GM21528 (cell line): ENCODE data around the gene RHOD.

Source experiments
- ATAC-seq: cut with Tn5 transposase; IDR thresholded peaks from one replicate; pipeline ENCODE4 v1.9.1; 2021; ENCODE audit warnings: mild to moderate bottlenecking, moderate library complexity; ENCODE audit not compliant: unreplicated experiment, low FRiP score

RHOD gene

DNA sequence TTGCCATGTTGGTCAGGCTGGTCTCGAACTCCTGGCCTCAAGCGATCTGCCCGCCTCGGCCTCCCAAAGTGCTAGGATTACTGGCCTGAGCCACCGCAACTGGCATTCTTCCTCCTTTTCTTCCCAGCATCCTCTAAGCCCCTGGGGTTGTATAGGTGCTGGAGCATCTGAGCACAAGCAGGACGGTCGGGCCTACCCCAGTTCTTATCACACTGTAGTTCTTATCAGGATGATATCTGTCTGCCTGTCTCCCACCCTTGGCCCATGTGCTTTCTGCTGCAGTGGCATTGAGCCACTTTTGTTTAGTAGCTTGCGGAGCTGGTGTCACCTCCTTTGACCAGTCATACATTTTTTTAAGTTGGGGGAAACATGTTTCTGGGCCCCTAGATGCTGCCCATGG lies 1.9 kb downstream of the RHOD start:
- no peak for ATAC-seq

GRCh38 chr11:67059671-67060070 lies 3.0 kb downstream of the RHOD start:
- ATAC-seq, result no peak

GRCh38 chr11:67060111-67060522 lies 3.5 kb downstream of the RHOD start:
- ATAC-seq, result no peak

DNA sequence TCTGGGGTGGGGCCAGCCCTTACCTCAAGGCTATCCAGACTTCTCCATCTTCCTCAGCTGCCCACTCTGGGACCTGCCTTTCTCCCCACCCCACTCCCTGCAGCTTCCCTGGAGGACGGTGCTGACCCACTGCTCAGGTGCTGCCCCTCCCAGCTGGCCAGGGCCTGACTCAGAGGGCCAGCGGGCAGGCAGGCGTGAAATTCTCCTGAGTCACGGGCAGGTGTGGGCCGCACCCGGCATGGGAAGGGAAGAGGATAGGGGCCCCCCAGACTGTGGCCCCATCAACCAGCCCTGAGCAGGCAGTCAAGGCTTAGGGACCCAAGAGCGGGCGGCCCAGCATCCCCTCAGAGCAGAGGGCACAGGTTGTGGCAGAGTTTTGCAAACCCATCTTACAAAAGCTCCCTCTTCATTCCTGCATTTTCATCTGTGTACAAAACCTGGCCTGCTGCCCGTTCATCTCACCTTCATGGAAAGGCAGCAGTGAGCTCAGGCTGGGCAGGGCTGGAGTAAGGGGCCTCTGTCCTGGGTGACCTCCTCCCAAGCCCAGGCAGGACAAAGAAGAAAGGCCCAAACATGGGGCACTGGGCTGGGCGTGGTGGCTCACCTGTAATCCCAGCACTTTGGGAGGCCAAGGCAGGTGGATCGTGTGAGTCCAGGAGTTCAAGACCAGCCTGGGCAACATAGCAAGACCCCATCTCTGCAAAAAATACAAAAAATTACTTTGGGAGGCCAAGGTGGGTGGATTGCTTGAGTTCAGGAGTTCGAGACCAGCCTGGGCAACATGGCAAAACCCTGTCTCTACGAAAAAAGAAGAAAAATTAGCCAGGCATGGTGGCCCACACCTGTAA lies 6.1 kb downstream of the RHOD start:
- ATAC-seq, result no peak

GRCh38 chr11:67066333-67066709 lies 9.7 kb downstream of the RHOD start:
- no peak for ATAC-seq

DNA sequence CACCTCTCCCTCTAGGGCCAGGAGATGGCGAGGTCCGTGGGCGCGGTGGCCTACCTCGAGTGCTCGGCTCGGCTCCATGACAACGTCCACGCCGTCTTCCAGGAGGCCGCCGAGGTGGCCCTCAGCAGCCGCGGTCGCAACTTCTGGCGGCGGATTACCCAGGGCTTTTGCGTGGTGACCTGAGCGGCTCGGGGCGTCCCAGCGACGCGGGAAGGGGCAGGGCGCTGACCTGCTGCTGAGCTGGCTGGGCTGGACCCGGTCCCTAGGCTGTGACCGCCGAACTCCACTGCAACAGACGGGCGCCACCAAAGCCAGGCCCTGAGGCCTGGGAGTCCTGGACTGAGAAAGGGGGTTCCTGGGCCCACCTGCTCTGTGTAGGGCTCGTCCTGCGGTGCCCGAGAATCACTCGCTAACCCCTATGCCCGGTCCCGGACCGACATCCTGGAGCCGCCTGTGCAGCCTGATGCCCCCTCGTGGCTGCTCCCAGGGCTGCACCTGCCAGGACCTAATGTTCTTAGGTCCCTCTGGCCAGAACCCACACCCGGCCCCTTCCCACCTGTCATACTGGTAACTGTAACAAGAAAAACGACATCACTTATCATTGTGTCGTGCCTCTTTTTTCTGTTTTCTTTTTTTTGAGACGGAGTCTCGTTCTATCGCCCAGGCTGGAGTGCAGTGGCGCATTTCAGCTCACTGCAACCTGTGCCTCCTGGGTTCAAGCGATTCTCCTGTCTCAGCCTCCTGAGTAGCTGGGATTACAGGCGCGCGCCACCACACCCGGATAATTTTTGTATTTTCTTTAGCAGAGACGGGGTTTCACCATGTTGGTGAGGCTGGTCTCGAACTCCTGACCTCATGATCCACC lies 15.0 kb downstream of the RHOD start:
- no peak for ATAC-seq

- ATAC-seq, result no peak
These were observed 15.6 kb downstream of the RHOD start for GRCh38 chr11:67072295-67072694.

- no peak for ATAC-seq
These were observed 17.3 kb downstream of the RHOD start for GRCh38 chr11:67073908-67074307.

GRCh38 chr11:67076202-67076601 lies 19.6 kb downstream of the RHOD start:
- no peak for ATAC-seq

- no peak for ATAC-seq
These were observed 22.5 kb downstream of the RHOD start for GRCh38 chr11:67079065-67079705.

GRCh38 chr11:67082071-67082791 lies 25.6 kb downstream of the RHOD start:
- no peak for ATAC-seq

- no peak for ATAC-seq
These were observed 27.2 kb downstream of the RHOD start for GRCh38 chr11:67083786-67084366.

- ATAC-seq, result no peak
These were observed 29.0 kb downstream of the RHOD start for GRCh38 chr11:67085617-67086016.

DNA sequence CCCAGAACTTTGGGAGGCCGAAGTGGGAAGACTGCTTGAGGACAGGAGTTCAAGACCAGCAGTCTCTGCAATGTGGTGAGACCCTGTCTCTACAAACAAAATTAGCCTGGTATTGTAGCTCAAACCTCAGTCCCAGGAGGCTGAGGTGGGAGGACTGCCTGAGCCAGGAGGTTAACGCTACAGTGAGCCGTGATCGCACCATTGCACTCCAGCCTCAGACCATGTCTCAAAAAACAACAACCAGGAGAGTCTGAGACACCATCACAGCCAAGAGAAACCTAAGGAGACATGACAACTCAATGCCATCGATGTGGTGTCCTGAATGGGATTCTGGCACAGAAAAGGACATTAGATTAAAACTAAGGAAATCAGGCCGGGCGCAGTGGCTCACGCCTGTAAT lies 34.1 kb downstream of the RHOD start:
- ATAC-seq, result no peak

- no peak for ATAC-seq
These were observed 38.5 kb downstream of the RHOD start for GRCh38 chr11:67095214-67095507.

- no peak for ATAC-seq
These were observed 42.3 kb downstream of the RHOD start for GRCh38 chr11:67098799-67099429.

- ATAC-seq, result no peak
These were observed 43.2 kb downstream of the RHOD start for GRCh38 chr11:67099831-67100324.

DNA sequence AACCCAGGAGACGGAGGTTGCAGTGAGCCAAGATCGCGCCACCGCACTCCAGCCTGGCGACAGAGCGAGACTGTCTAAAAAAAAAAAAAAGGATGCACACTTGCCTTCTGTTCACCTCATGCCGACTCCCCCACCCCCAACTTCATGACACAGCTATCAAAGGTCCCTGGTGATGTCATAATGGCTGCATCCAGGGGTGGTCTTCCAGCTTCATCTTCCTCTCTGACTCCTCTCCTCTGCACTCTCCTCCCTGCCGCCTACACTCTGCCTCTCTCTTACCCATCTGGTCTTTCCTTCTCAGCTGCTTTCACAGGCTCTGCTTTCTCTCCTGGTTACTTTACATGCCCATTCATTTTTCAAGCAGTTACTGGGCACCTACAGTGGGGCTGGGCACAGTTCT lies 46.0 kb downstream of the RHOD start:
- ATAC-seq, result no peak

DNA sequence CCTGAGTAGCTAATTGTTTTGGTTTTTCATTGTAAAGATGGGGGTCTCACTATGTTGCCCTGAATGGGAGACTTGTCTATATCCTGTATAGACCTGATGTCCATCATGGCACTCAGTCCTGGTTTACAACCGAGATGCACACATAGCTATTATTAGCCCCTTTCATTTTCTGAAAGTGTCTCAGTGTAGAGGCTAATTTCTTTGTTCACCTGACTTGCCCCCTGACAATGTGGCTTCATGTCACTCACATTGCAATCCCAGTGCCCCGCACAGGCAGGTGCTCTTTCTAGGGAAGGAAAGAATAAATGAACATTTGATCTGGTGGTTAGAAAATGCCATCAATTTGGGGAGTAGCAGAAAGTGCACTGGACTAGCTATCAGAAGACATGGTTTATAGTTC lies 49.3 kb downstream of the RHOD start:
- ATAC-seq, result no peak

- ATAC-seq, result no peak
These were observed 54.6 kb downstream of the RHOD start for GRCh38 chr11:67111261-67111660.
